A549 treated with ZK216348 at 1 μM for 4 hours (cell line): ENCODE results near the gene SFXN3. TPM values are rescaled to one million over a fixed set of nuclear protein-coding genes. Genes with fewer than 3 reads are reported as not detected.

Source experiments
- total RNA-seq: library from RNA; stranded (reverse); fragments of 200-300 nt; extraction: Qiagen RNA extraction; gene quantifications from 5 replicates; pipeline ENCODE4 v1.2.3, GENCODE V29; 2022; ENCODE audit warnings: low read depth

Gene SFXN3, protein sequence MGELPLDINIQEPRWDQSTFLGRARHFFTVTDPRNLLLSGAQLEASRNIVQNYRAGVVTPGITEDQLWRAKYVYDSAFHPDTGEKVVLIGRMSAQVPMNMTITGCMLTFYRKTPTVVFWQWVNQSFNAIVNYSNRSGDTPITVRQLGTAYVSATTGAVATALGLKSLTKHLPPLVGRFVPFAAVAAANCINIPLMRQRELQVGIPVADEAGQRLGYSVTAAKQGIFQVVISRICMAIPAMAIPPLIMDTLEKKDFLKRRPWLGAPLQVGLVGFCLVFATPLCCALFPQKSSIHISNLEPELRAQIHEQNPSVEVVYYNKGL
- total RNA-seq, result 41.7 to 54.8 TPM (median 49.5 TPM) in 5 replicates

DNA sequence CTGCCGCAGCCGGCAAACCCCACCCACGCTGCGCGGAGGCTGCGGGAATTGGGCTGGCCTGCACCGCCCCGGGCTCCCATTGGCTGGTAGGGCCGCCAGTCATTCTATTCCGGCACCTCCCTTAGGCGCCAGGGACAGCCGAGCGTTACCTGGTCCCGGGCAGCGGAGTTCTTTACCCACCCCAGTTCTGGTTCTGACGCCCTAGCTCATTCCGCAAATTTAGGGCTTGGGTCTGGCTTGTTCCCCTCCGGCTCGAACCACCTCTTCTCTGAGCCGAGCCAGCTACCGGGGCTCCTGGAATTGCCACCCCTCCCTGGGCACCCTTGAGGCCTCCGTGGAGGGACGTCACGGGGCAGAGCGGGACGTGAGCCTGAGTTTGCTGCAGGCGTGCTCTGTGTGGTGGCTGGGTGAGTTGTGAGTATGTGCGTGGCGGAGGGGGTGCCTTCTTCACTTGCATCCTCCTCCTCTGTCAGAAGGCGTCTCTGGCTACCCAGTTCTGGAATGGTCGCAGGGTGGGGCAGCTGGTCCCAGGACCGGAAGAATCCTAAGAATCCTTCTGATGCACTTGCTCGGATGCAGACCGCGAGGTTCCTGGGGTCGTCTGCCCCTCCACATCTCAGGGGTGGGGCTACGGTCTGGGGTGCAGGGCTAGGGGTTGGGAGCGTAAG is at the start of gene SFXN3, which contains the start of gene PDZD7:
SFXN3 (plus strand) TSS at position 107 of the 668 bp plus-strand sequence. CDS start 3,461 bp downstream, outside the sequence.
PDZD7 (minus strand) TSS at position 2 of the 668 bp plus-strand sequence. CDS start 910 bp downstream, outside the sequence.

DNA sequence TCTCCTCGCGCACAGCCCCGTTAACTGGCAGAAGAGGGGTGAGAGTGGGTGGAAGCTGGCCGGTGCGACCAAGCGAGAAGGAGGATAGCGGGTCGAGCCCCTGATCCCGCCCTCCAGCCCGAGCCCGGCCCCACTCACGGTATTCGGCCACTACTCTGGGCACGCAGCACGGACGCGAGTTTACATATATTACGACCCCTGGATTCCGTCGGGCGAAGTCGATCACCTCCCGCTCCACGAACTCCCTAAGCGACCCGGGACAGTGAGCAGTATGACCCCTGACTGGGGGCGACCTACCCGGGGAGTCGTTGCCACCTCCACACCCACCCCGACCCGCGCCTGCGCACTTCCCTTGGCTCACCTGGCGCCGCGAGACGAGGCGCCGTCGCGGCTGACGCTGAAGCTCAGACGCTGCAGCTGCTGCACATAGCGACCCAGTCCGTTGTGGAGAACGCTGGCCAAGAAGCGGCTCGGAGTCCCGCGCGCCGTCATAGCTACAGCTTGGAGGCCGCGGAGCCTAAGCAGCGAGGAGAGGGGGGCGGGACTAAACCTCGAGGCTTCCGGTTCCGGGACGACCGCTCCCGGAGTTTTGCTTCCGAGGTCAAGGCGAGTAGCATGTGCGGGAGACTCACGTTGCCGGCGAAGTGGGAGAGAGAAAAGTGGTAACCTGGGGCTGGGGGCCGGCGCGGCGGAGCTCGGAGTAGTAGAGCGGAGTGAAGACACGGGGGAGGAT is 43.9 kb upstream of the SFXN3 start, which contains the start of the genes MRPL43 and TWNK:
MRPL43 (minus strand) TSS at position 546 of the 733 bp plus-strand sequence; CDS start at position 492, 54 bp downstream.
TWNK (plus strand) TSS at position 592 of the 733 bp plus-strand sequence. CDS start 668 bp downstream, outside the sequence.

DNA sequence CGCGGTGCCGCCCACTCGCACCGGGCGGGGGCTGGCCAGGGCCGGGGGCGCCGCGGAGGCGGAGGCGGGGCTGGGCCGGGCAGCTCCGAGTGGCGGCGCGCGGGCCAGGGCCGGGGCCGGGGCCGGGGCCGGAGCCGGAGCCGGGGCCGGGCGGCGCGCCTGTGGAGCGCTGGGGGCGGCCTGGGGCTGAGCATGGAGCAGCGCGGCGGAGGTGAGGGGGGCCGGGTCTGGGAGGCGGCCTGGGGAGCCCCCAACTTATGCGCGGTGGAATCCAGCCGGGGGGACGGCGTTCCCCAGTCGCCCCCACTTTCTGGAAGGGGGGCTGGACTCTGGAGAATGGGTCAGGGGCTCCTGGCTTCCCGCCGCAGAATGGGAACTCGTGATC is 31.3 kb upstream of the SFXN3 start, which contains the start of gene LZTS2:
LZTS2 (plus strand) TSS at position 67 of the 385 bp plus-strand sequence. CDS start 2,731 bp downstream, outside the sequence.

DNA sequence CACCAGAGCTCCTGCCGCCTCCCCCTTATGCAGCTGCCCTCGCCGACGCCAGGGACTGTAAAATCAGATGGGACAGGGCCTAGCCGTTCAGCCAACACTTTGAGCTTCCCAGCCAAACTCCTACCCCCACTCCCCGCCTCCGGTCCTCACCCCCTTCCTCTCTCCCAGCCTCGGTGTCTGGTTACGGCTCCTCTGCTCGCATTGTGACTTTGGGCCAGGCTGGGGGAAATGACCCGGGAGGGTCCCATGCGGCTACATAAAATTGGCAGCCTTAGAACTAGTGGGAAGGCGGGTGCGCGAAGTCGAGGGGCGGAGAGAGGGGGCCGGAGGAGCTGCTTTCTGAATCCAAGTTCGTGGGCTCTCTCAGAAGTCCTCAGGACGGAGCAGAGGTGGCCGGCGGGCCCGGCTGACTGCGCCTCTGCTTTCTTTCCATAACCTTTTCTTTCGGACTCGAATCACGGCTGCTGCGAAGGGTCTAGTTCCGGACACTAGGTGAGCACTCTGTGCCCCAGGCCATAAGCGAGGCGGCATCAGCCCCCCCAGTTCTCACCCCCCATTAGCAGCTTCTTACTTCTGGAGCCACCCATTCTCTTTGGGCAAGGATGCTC is 30.7 kb downstream of the SFXN3 start, which contains the start of gene KAZALD1:
KAZALD1 (plus strand) TSS at position 366 of the 608 bp plus-strand sequence. CDS start 604 bp downstream, outside the sequence.

Other genes starting within 250 kb of the SFXN3 start
- gene SLF2, start 118.3 kb upstream of the SFXN3 start, total RNA-seq, result 6.5 to 11.5 TPM (median 10.9 TPM) in 5 replicates
- gene SEMA4G, start 61.7 kb upstream of the SFXN3 start, total RNA-seq, result 7.1 to 10.2 TPM (median 7.7 TPM) in 5 replicates
- 76.6 to 104 TPM (median 96.0 TPM) in 5 replicates for gene MRPL43, start 43.7 kb upstream of the SFXN3 start, total RNA-seq
- gene TWNK, start 43.7 kb upstream of the SFXN3 start, total RNA-seq, result 34.0 to 46.7 TPM (median 38.1 TPM) in 5 replicates
- 22.6 to 47.5 TPM (median 42.1 TPM) in 5 replicates for gene LZTS2, start 31.4 kb upstream of the SFXN3 start, total RNA-seq
- gene PDZD7, start 105 bp upstream of the SFXN3 start, total RNA-seq, result 0.44 to 1.2 TPM (median 0.79 TPM) in 5 replicates
- 2.3 to 3.9 TPM (median 3.6 TPM) in 5 replicates for gene KAZALD1, start 30.8 kb downstream of the SFXN3 start, total RNA-seq
- gene TLX1, start 100.1 kb downstream of the SFXN3 start, total RNA-seq, result not detected in 5 replicates
- not detected in 5 replicates for gene LBX1, start 198.2 kb downstream of the SFXN3 start, total RNA-seq